ENCODE data around the gene TMEM163.

DNA sequence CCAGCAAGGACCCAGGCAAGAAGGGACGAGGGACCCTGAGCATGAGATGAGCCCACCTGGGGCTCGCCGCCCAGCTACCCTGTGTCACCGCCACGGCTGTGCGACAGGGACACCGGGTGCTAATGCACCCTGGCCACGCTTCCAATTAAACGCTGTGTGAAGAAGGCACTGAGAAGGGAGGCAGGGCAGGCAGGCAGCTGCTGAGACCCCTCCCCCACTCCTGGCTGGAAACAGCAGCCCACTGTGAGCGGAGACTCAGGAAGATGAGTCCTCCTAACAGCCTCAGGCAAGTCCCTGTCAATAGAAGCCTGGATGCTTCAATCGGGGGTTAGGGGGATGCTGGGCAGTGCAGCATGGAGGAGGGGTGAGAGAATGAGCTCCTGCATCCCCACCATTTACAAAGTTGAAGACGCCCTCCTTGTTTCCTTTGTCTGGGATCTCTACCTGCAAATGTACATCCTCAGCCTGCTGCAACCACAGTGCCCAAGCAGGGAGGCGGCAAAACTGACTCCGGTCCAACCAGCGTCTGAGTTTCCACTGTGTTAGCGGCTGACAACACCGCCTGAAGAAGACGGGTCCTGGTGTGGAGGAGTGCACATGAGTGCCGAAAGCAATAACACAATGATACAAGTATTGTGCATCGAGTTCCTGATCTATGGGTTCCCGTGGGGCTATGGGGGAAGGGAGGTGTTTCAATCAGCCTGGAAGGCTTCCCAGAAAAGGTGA is 12.8 kb downstream of the TMEM163 start:
- TF ChIP-seq POLR2A (IDR thresholded peaks at IDR 0.05; ENCODE audit: low read length), result no peak
- no peak for TF ChIP-seq GATA1 (IDR thresholded peaks at IDR 0.05; ENCODE audit: low read depth, low read length)
